ENCODE data around the gene SIRT5. TPM values are rescaled to one million over a fixed set of nuclear protein-coding genes. Genes with fewer than 3 reads are reported as not detected.

SIRT5 gene
- total RNA-seq, 1 donor = 6.2 TPM

- no peaks in the 10 kb centered on the region for H3K27me3 ChIP-seq (ENCODE audit: insufficient read depth, low read length)
- no peaks in the 10 kb centered on the region for H3K9me3 ChIP-seq (ENCODE audit: low read depth, low read length)
- peaks cover 16% of the 10 kb centered on the region for H3K4me1 ChIP-seq (ENCODE audit: insufficient read depth, low read length)
- no peak overlapping the region for H3K4me3 ChIP-seq (ENCODE audit: low read length)
Measured at GRCh38 chr6:13661647-13662046, 87.2 kb downstream of the SIRT5 start.

- no peaks in the 10 kb centered on the region for H3K9me3 ChIP-seq (ENCODE audit: low read depth, low read length)
- H3K27me3 ChIP-seq (ENCODE audit: insufficient read depth, low read length) = no peaks in the 10 kb centered on the region
- H3K4me3 ChIP-seq (ENCODE audit: low read length) = no peak overlapping the region
- peaks cover 19% of the 10 kb centered on the region for H3K4me1 ChIP-seq (ENCODE audit: insufficient read depth, low read length)
Measured at GRCh38 chr6:13662651-13663334, 88.4 kb downstream of the SIRT5 start.

GRCh38 chr6:13663986-13664385 is 89.6 kb downstream of the SIRT5 start:
- no peaks in the 10 kb centered on the region for H3K9me3 ChIP-seq (ENCODE audit: low read depth, low read length)
- H3K4me1 ChIP-seq (ENCODE audit: insufficient read depth, low read length) = peaks cover 23% of the 10 kb centered on the region
- H3K27me3 ChIP-seq (ENCODE audit: insufficient read depth, low read length) = no peaks in the 10 kb centered on the region
- no peak overlapping the region for H3K4me3 ChIP-seq (ENCODE audit: low read length)

Other genes starting within 250 kb of the SIRT5 start
- 57.7 TPM for gene TBC1D7, start 246.1 kb upstream of the SIRT5 start, total RNA-seq
- 10.3 TPM for gene GFOD1, start 87.0 kb upstream of the SIRT5 start, total RNA-seq
- 46.2 TPM for gene NOL7, start 40.7 kb downstream of the SIRT5 start, total RNA-seq
- gene RANBP9, start 137.2 kb downstream of the SIRT5 start, total RNA-seq = 61.4 TPM
- 5.5 TPM for gene MCUR1, start 240.0 kb downstream of the SIRT5 start, total RNA-seq

Data from mononuclear cell (primary cell).